Prostate gland (tissue), 2 donors: Measurements from ENCODE around the gene RNF157.
A peak's percentile ranks its signal among the peaks of the same experiment; 100 is the strongest.

ENCODE experiments used
- POLR2A ChIP-seq: fragments of 450-650 bp; IDR thresholded peaks from one replicate; pipeline ENCODE4 v1.6.1; 2016; ENCODE audit warnings: antibody characterized with exemption, mild to moderate bottlenecking
- POLR2AphosphoS5 ChIP-seq: sonication (generic); formaldehyde crosslinking; IDR thresholded peaks from one replicate; pipeline ENCODE4 v1.6.1; 2017; ENCODE audit warnings: antibody characterized with exemption
- TF ChIP-seq, protein P1 (sequence below), 4 experiments: fragments of 200-600 bp in 2 of 4; fragments of 450-650 bp in 2 of 4; sonication (generic) in 2 of 4; IDR thresholded peaks; 1 replicate in 3 of 4; 2 replicates in 1 of 4; pipeline ENCODE4 v1.5.1; 2016 to 2019; ENCODE audit warnings: antibody characterized with exemption in 4 of 4, mild to moderate bottlenecking in 2 of 4, moderate library complexity in 2 of 4

DNA sequence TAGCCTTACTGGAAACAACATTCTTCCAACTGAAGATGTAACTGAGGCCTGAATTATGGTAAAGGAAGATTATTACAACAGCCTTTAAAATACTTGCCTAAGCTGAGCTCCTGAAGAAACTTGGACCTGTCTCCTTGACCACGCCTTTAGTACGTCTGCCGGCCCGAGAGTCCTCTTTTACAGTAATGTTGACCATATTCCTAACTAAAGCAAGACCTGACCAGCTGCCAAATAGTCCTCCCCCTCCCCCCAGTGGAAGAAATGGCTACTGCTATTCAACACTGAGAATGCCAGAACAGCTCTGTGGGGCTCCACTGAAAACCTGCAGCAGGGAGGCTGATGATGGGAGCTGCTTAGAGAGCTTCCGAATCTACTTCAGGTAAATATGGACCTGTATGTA, 86.7 kb downstream of the RNF157 start:
- TF ChIP-seq, protein P1, sequence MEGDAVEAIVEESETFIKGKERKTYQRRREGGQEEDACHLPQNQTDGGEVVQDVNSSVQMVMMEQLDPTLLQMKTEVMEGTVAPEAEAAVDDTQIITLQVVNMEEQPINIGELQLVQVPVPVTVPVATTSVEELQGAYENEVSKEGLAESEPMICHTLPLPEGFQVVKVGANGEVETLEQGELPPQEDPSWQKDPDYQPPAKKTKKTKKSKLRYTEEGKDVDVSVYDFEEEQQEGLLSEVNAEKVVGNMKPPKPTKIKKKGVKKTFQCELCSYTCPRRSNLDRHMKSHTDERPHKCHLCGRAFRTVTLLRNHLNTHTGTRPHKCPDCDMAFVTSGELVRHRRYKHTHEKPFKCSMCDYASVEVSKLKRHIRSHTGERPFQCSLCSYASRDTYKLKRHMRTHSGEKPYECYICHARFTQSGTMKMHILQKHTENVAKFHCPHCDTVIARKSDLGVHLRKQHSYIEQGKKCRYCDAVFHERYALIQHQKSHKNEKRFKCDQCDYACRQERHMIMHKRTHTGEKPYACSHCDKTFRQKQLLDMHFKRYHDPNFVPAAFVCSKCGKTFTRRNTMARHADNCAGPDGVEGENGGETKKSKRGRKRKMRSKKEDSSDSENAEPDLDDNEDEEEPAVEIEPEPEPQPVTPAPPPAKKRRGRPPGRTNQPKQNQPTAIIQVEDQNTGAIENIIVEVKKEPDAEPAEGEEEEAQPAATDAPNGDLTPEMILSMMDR (IDR thresholded peaks at IDR 0.05) = peak in 1 of 4 experiments; percentile 13
- TF ChIP-seq POLR2A (no peak), POLR2AphosphoS5 (no peak)
